Psoas muscle (tissue), 8 donors: ENCODE data around the gene KITLG. TPM values are rescaled to one million over a fixed set of nuclear protein-coding genes. Genes with fewer than 3 reads are reported as not detected.

Experiments used
- ATAC-seq, 4 donors: fragments of 200-7000 bp; cut with Tn5 transposase; one replicate each; pipeline ENCODE4 v1.9.1; 2020; ENCODE audit warnings: moderate library complexity in 3 of 4, mild to moderate bottlenecking in 2 of 4
- DNase-seq, 2 donors: peaks; one replicate each; pipeline ENCODE4 v3.0.0-alpha.2; 2020
- H3K27ac ChIP-seq: fragments of 200-600 bp; one replicate; pipeline ENCODE4 v1.8.0; 2022
- H3K27me3 ChIP-seq, 3 donors: fragments of 200-600 bp in 1 of 3; one replicate each; pipeline versions ENCODE4 v1.6.1 to v1.8.0; 2013 to 2022; ENCODE audit warnings: low read length in 2 of 3, mild to moderate bottlenecking in 2 of 3, moderate library complexity in 1 of 3; ENCODE audit not compliant: insufficient read depth in 3 of 3
- H3K36me3 ChIP-seq, 2 donors: fragments of 200-600 bp in 1 of 2; one replicate each; pipeline versions ENCODE4 v1.6.1 to v1.8.0; 2013 to 2022; ENCODE audit warnings: low read depth in 1 of 2, mild to moderate bottlenecking in 1 of 2, moderate library complexity in 1 of 2; ENCODE audit not compliant: insufficient read depth in 1 of 2
- H3K4me1 ChIP-seq: fragments of 200-600 bp; one replicate; pipeline ENCODE4 v1.8.0; 2022
- H3K4me3 ChIP-seq: fragments of 200-600 bp; one replicate; pipeline ENCODE4 v1.8.0; 2022; ENCODE audit warnings: mild to moderate bottlenecking
- H3K9me3 ChIP-seq: fragments of 200-600 bp; one replicate; pipeline ENCODE4 v1.8.0; 2022
- WGBS, 3 donors: extraction: QIAGEN DNeasy Blood & Tissue Kit; methylation state at CpG; one replicate each; pipeline versions ENCODE4 v1.1.6 to v1.1.7; 2013; 5-methylcytosine and 5-hydroxymethylcytosine counted together
- intact Hi-C, 2 donors: fragments of 100-400 bp; cut with DNase I; formaldehyde crosslinking; loops; one replicate each; pipeline versions ENCODE4 v1.11.0 to v1.14.2; 2022
- polyA plus RNA-seq, 3 donors: library from polyadenylated mRNA; stranded (reverse); fragments of 200-250 nt; gene quantifications; one replicate each; pipeline ENCODE4 v1.2.3, GENCODE V29; 2013
- total RNA-seq, 4 donors: library from RNA; stranded (reverse); fragmentation: NEBNext Ultra II Directional in 2 of 4; extraction: Animal tissue kit (Norgen Biotek cat#: 25700) in 2 of 4; gene quantifications; one replicate each; pipeline versions ENCODE4 v1.2.1 to v1.2.4, GENCODE V29; 2021 to 2023
- TF ChIP-seq, protein P1 (sequence below): fragments of 200-600 bp; IDR thresholded peaks from one replicate; pipeline ENCODE4 v1.8.0; 2022; ENCODE audit warnings: antibody characterized with exemption
- donor health status: healthy with polysubstance abuse.
- donor health status: DM: no; HTN: no; CAD: no; lungs with moderate emphysema.
- donor health status: Bipolar disorder and iron deficiency.
- donor health status: healthy.
- donor health status: DM: yes; HTN: yes; CAD: no.
- donor health status: DM: no; HTN: no; CAD: no.
- donor health status: DM: no; HTN: no; CAD: no.
- donor health status: DM: yes; HTN: yes; CAD: no.

Gene KITLG
- total and polyA plus RNA-seq, 7 donors = 1.5 to 11.5 (median 4.1) TPM

DNA sequence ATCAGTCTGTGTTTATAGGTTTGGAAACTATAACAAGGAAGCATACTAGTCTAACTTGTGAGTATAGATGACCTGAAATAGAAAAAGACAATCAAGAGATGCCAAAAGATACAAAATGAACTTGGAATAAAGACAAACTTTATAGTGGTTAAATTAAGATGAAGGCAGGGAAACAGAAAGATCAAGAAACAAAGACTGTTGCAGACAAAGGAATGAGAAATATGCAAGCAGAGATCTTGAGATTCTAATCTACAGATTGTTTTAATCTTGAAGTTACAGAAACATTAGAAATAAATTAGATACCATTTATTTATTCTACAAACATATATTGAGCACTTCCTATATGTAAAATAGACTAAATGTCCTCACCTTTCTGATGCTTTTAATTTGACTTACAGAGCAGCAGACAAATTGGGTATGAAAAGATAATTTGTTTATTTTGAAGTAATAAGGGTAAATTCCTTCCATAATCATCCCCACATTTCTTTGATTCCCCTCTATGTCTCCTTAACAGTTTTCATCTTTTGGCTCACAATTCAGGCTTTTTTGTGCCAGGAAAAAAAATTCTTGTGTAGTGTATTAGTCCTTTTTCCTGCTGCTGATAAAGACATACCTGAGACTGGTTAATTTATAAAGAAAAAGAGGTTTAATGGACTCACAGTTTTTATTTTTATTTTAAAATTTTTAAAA is 134.4 kb downstream of the KITLG start:
- Histone ChIP-seq H3K4me1 (no peaks in the 10 kb centered on the region), H3K4me3 (no peak overlapping the region), H3K9me3 (no peaks in the 10 kb centered on the region), H3K36me3 (no peaks in the 10 kb centered on the region), H3K27me3 (no peaks in the 10 kb centered on the region), H3K27ac (no peak overlapping the region)
- ATAC-seq (no peak), DNase-seq (no peak)
- TF ChIP-seq, protein P1, sequence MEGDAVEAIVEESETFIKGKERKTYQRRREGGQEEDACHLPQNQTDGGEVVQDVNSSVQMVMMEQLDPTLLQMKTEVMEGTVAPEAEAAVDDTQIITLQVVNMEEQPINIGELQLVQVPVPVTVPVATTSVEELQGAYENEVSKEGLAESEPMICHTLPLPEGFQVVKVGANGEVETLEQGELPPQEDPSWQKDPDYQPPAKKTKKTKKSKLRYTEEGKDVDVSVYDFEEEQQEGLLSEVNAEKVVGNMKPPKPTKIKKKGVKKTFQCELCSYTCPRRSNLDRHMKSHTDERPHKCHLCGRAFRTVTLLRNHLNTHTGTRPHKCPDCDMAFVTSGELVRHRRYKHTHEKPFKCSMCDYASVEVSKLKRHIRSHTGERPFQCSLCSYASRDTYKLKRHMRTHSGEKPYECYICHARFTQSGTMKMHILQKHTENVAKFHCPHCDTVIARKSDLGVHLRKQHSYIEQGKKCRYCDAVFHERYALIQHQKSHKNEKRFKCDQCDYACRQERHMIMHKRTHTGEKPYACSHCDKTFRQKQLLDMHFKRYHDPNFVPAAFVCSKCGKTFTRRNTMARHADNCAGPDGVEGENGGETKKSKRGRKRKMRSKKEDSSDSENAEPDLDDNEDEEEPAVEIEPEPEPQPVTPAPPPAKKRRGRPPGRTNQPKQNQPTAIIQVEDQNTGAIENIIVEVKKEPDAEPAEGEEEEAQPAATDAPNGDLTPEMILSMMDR = no peak
- intact Hi-C loops = no loop called here

DNA sequence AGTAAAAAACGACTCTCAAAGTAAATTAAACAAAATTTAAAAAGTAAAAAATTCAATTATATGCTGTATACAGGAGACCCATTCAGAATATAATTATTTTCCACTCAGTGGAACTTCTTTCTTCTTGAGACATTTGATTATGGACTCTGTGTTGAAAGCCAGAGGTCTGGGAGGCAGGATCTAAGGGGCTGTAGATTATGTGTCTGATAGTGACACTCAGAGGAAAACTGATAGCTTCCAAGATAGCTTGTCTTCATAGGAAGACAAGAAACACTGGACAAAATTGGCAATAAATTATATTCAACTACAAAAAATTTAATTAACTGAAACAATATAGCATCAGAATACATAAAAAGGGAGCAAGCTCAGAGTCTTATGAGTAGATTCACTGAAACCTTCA is 135.8 kb downstream of the KITLG start:
- Histone ChIP-seq H3K4me3 (no peak overlapping the region), H3K9me3 (no peaks in the 10 kb centered on the region), H3K4me1 (no peaks in the 10 kb centered on the region), H3K27ac (no peak overlapping the region), H3K36me3 (no peaks in the 10 kb centered on the region), H3K27me3 (no peaks in the 10 kb centered on the region)
- ATAC-seq (no peak), DNase-seq (no peak)
- intact Hi-C loops = no loop called here
- TF ChIP-seq, protein P1 = no peak
- 47 to 54% (median 48%) methylated on average over 1 of the region's 1 CpG for WGBS, 3 donors
